Erythroblast (primary cell): Measurements from ENCODE around the gene TMEM250.

Experiments used
- GATA1 ChIP-seq: IDR thresholded peaks from 2 replicates; pipeline ENCODE4 v1.6.1; 2011; ENCODE audit warnings: low read depth, mild to moderate bottlenecking, control low read depth, low read length, moderate library complexity
- POLR2A ChIP-seq: IDR thresholded peaks from 2 replicates; pipeline ENCODE4 v1.6.1; 2011; ENCODE audit warnings: mild to moderate bottlenecking, low read length

DNA sequence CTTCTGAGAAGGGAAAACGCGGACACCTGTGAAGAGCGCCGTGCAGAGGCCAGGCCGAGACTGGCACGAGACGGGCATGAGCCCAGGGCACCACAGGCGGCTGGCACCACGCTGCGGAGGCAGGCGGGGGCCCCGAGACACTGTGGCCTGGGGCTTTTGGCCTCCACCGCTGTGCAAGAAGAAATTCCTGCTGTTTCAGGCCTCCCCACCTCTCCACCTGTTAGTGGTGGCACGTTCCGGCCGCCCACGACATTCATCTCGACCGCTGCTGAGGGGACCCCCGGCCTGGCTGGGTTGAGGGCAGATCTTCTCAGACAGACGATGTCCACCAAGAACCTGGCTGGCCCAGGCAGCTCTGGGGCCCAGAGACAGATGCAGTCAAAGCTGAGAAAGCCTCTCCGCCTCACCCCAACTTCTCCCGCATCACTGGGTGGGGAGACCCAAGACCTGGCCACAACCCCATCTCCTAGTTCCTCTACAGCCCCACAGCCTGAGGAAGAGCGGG is 35.1 kb downstream of the TMEM250 start:
- TF ChIP-seq POLR2A: no peak
- no peak for TF ChIP-seq GATA1
